Transverse colon (tissue), 4 donors: ENCODE results near the gene GAPDHS.

Source experiments
- POLR2A ChIP-seq: fragments of 450-650 bp; IDR thresholded peaks from one replicate; pipeline ENCODE4 v1.6.1; 2016; ENCODE audit warnings: antibody characterized with exemption, mild to moderate bottlenecking, moderate library complexity
- POLR2AphosphoS5 ChIP-seq, 3 donors: sonication (generic); formaldehyde crosslinking; IDR thresholded peaks; one replicate each; pipeline ENCODE4 v1.6.1; 2016; ENCODE audit warnings: antibody characterized with exemption in 3 of 3
- TF ChIP-seq, protein P1 (sequence below), 5 experiments: fragments of 200-600 bp in 3 of 5; fragments of 450-650 bp in 2 of 5; sonication (generic) in 3 of 5; IDR thresholded peaks; 1 replicate in 2 of 5; 2 replicates in 3 of 5; pipeline ENCODE4 v1.5.1; 2016 to 2017; ENCODE audit warnings: antibody characterized with exemption in 5 of 5, inconsistent platforms in 3 of 5, mild to moderate bottlenecking in 2 of 5, moderate library complexity in 1 of 5

- TF ChIP-seq POLR2A (no peak), POLR2AphosphoS5 (IDR thresholded peaks at IDR 0.05) (no peak)
- TF ChIP-seq, protein P1, sequence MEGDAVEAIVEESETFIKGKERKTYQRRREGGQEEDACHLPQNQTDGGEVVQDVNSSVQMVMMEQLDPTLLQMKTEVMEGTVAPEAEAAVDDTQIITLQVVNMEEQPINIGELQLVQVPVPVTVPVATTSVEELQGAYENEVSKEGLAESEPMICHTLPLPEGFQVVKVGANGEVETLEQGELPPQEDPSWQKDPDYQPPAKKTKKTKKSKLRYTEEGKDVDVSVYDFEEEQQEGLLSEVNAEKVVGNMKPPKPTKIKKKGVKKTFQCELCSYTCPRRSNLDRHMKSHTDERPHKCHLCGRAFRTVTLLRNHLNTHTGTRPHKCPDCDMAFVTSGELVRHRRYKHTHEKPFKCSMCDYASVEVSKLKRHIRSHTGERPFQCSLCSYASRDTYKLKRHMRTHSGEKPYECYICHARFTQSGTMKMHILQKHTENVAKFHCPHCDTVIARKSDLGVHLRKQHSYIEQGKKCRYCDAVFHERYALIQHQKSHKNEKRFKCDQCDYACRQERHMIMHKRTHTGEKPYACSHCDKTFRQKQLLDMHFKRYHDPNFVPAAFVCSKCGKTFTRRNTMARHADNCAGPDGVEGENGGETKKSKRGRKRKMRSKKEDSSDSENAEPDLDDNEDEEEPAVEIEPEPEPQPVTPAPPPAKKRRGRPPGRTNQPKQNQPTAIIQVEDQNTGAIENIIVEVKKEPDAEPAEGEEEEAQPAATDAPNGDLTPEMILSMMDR (IDR thresholded peaks at IDR 0.05): no peak
Observed at GRCh38 chr19:35516310-35516709, 16.9 kb upstream of the GAPDHS start.
